NOMO-1 (cell line): ENCODE measurements around the gene PML.

Experiments
- DNase-seq, 2 experiments: peaks; one replicate each; lab custom pipeline; 2025; ENCODE audit not compliant: unreplicated experiment in 2 of 2; lab: John Stamatoyannopoulos, UW

Gene PML

GRCh38 chr15:73984208-73984979 lies 10.1 kb upstream of the PML start:
- DNase-seq: no peak

- DNase-seq: no peak
These were observed 9.2 kb upstream of the PML start for GRCh38 chr15:73985101-73985873.

GRCh38 chr15:73986055-73986775 lies 8.3 kb upstream of the PML start:
- DNase-seq: no peak

- no peak for DNase-seq
These were observed 7.8 kb upstream of the PML start for GRCh38 chr15:73986776-73987056.

- no peak for DNase-seq
These were observed 7.3 kb upstream of the PML start for GRCh38 chr15:73987250-73987649.

GRCh38 chr15:73987681-73988444 lies 6.7 kb upstream of the PML start:
- no peak for DNase-seq

GRCh38 chr15:73988445-73988969 lies 6.0 kb upstream of the PML start:
- DNase-seq: no peak

GRCh38 chr15:73989001-73989798 lies 5.3 kb upstream of the PML start:
- DNase-seq: no peak

- DNase-seq: no peak
These were observed 4.1 kb upstream of the PML start for GRCh38 chr15:73990250-73991005.

GRCh38 chr15:73991260-73991659 lies 3.3 kb upstream of the PML start:
- DNase-seq: no peak

- DNase-seq: peak; percentile 85 to 95
These were observed 2.6 kb upstream of the PML start, which contains the start of gene STOML1 for GRCh38 chr15:73991726-73992593. TSS of gene STOML1 (minus strand) at chr15:73992295. CDS start at chr15:73992223, 72 bp downstream.

- no peak for DNase-seq
These were observed 2.0 kb upstream of the PML start for GRCh38 chr15:73992594-73992898.

- DNase-seq: no peak
These were observed 1.1 kb upstream of the PML start for GRCh38 chr15:73993211-73993994.

GRCh38 chr15:73994912-73995622 lies 551 bp downstream of the PML start:
- peak; percentile 22 to 23 for DNase-seq

GRCh38 chr15:73996267-73996666 lies 1.8 kb downstream of the PML start:
- DNase-seq: no peak

GRCh38 chr15:73996939-73997338 lies 2.4 kb downstream of the PML start:
- DNase-seq: peak in 1 of 2 experiments; percentile 41

GRCh38 chr15:73997986-73998385 lies 3.5 kb downstream of the PML start:
- DNase-seq: no peak
